ENCODE results near the gene RIOK3.

RIOK3 gene

GRCh38 chr18:23450022-23450421, 3.1 kb upstream of the RIOK3 start:
- peaks cover 9% of the 10 kb centered on the region for H4K20me1 ChIP-seq (ENCODE audit: low read depth, low read length)
- no peak overlapping the region for H3K4me2 ChIP-seq (ENCODE audit: low read depth, low read length, poor library complexity, severe bottlenecking)
- peaks cover 20% of the 10 kb centered on the region for H3K79me2 ChIP-seq (ENCODE audit: insufficient read depth, low read length)
- no peaks in the 10 kb centered on the region for H3K9me3 ChIP-seq (ENCODE audit: insufficient read depth, low read length)
- no peak overlapping the region for H3K27ac ChIP-seq (ENCODE audit: low read depth, low read length)
- H3K9ac ChIP-seq (ENCODE audit: low read length) = no peak overlapping the region
- H3K27me3 ChIP-seq (ENCODE audit: low read length) = no peaks in the 10 kb centered on the region
- no peak overlapping the region for H3K4me3 ChIP-seq (ENCODE audit: insufficient read depth, low read length, poor library complexity, severe bottlenecking)
- no peaks in the 10 kb centered on the region for H3K36me3 ChIP-seq (ENCODE audit: low read length)
- H3K9me2 ChIP-seq (replicated peaks; ENCODE audit: insufficient read depth, low read length) = no peaks in the 10 kb centered on the region
- TF ChIP-seq, protein P1, sequence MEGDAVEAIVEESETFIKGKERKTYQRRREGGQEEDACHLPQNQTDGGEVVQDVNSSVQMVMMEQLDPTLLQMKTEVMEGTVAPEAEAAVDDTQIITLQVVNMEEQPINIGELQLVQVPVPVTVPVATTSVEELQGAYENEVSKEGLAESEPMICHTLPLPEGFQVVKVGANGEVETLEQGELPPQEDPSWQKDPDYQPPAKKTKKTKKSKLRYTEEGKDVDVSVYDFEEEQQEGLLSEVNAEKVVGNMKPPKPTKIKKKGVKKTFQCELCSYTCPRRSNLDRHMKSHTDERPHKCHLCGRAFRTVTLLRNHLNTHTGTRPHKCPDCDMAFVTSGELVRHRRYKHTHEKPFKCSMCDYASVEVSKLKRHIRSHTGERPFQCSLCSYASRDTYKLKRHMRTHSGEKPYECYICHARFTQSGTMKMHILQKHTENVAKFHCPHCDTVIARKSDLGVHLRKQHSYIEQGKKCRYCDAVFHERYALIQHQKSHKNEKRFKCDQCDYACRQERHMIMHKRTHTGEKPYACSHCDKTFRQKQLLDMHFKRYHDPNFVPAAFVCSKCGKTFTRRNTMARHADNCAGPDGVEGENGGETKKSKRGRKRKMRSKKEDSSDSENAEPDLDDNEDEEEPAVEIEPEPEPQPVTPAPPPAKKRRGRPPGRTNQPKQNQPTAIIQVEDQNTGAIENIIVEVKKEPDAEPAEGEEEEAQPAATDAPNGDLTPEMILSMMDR (IDR thresholded peaks at IDR 0.05; ENCODE audit: insufficient read depth, low read length, poor library complexity, severe bottlenecking) = no peak
- TF ChIP-seq EZH2phosphoT487 (conservative IDR thresholded peaks at IDR 0.05; ENCODE audit: low read length) = no peak
- H2AFZ ChIP-seq (ENCODE audit: low read depth, low read length, severe bottlenecking) = peak overlapping the region; percentile 47
- H3F3A ChIP-seq (ENCODE audit: insufficient read depth) = peaks cover 8% of the 10 kb centered on the region; the same call in 1 of the 2 replicates

DNA sequence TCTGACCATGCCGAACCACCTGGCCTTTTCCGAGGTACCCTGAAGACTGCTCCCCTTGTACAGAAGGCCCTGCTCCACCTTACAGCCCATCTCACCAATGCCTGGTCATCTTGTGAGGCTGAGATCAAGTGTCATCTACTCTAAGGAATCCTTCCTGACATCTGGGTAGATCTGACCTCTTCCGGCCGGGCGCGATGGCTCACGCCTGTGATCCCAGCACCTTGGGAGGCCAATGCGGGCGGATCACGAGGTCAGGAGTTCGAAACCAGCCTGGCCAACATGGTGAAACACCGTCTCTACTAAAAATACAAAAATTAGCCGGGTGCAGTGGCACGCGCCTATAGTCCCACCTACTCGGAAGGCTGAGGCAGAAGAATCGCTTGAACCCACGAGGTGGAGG, 2.1 kb upstream of the RIOK3 start:
- Histone ChIP-seq H3K9ac (ENCODE audit: low read length) (no peak overlapping the region), H3K9me2 (replicated peaks; ENCODE audit: insufficient read depth, low read length) (no peaks in the 10 kb centered on the region), H3K27me3 (ENCODE audit: low read length) (no peaks in the 10 kb centered on the region), H4K20me1 (ENCODE audit: low read depth, low read length) (peaks cover 9% of the 10 kb centered on the region), H3F3A (ENCODE audit: insufficient read depth) (peaks cover 8% of the 10 kb centered on the region; the same call in 1 of the 2 replicates), H3K4me2 (ENCODE audit: low read depth, low read length, poor library complexity, severe bottlenecking) (no peak overlapping the region), H3K79me2 (ENCODE audit: insufficient read depth, low read length) (peaks cover 29% of the 10 kb centered on the region), H3K9me3 (ENCODE audit: insufficient read depth, low read length) (no peaks in the 10 kb centered on the region), H3K4me3 (ENCODE audit: insufficient read depth, low read length, poor library complexity, severe bottlenecking) (no peak overlapping the region), H3K27ac (ENCODE audit: low read depth, low read length) (no peak overlapping the region), H3K36me3 (ENCODE audit: low read length) (no peaks in the 10 kb centered on the region), H2AFZ (ENCODE audit: low read depth, low read length, severe bottlenecking) (peak overlapping the region; percentile 55)
- TF ChIP-seq EZH2phosphoT487 (conservative IDR thresholded peaks at IDR 0.05; ENCODE audit: low read length) = no peak
- TF ChIP-seq, protein P1 (IDR thresholded peaks at IDR 0.05; ENCODE audit: insufficient read depth, low read length, poor library complexity, severe bottlenecking) = no peak

DNA sequence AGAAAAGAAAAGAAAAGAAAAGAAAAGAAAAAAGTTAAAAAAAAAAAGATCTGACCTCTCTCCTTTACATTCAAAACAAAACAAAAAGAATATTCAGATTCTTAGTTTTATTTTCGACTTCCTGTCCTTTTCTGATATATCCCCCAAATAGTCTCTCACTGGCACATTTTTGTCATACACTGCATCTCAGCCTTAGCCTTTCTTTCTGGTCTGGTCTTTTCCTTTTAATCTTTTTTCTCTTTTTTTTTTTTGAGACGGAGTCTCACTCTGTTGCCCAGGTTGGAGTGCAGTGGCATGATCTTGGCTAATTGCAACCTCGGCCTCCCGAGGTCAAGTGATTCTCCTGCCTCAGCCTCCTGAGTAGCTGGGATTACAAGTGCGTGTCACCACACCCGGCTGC, 1.6 kb upstream of the RIOK3 start:
- Histone ChIP-seq H3K36me3 (ENCODE audit: low read length) (peaks cover 1% of the 10 kb centered on the region; the same call in 1 of the 2 replicates), H3K4me3 (ENCODE audit: insufficient read depth, low read length, poor library complexity, severe bottlenecking) (no peak overlapping the region), H3F3A (ENCODE audit: insufficient read depth) (peaks cover 8% of the 10 kb centered on the region; the same call in 1 of the 2 replicates), H3K27ac (ENCODE audit: low read depth, low read length) (no peak overlapping the region), H2AFZ (ENCODE audit: low read depth, low read length, severe bottlenecking) (peak overlapping the region; percentile 55), H3K4me2 (ENCODE audit: low read depth, low read length, poor library complexity, severe bottlenecking) (peak overlapping the region; percentile 85), H3K79me2 (ENCODE audit: insufficient read depth, low read length) (peaks cover 34% of the 10 kb centered on the region), H3K9me3 (ENCODE audit: insufficient read depth, low read length) (no peaks in the 10 kb centered on the region), H3K9me2 (replicated peaks; ENCODE audit: insufficient read depth, low read length) (no peaks in the 10 kb centered on the region), H3K9ac (ENCODE audit: low read length) (no peak overlapping the region), H3K27me3 (ENCODE audit: low read length) (no peaks in the 10 kb centered on the region), H4K20me1 (ENCODE audit: low read depth, low read length) (peaks cover 10% of the 10 kb centered on the region)
- TF ChIP-seq, protein P1 (IDR thresholded peaks at IDR 0.05; ENCODE audit: insufficient read depth, low read length, poor library complexity, severe bottlenecking) = no peak
- TF ChIP-seq EZH2phosphoT487 (conservative IDR thresholded peaks at IDR 0.05; ENCODE audit: low read length) = no peak

All from SU-DHL-6 (cell line).